C4-2B (cell line): ENCODE data around the gene TNFRSF12A.
"Not testable (repeated sequence)": the region's sequence is repeated elsewhere in the genome, so short reads cannot be mapped to it uniquely, and the experiment has no call there.

Experiments
- H3K27ac ChIP-seq: fragments of 450-650 bp; 2 replicates; pipeline ENCODE4 v1.5.1; 2017
- CTCF ChIP-seq: fragments of 450-650 bp; conservative IDR thresholded peaks from 2 replicates; pipeline ENCODE4 v1.5.1; 2017; ENCODE audit warnings: mild to moderate bottlenecking
- ZFX ChIP-seq: fragments of 450-650 bp; IDR thresholded peaks from 2 replicates; pipeline ENCODE4 v1.6.1; 2017

Gene TNFRSF12A

GRCh38 chr16:3051494-3051893, 31.3 kb downstream of the TNFRSF12A start:
- no peak overlapping the region for H3K27ac ChIP-seq
- TF ChIP-seq CTCF = no peak
- TF ChIP-seq ZFX = no peak

- H3K27ac ChIP-seq = not testable (repeated sequence)
Observed at GRCh38 chr16:3052571-3053329, 32.6 kb downstream of the TNFRSF12A start.

- H3K27ac ChIP-seq = not testable (repeated sequence)
Observed at GRCh38 chr16:3053330-3053710, 33.2 kb downstream of the TNFRSF12A start.

GRCh38 chr16:3054965-3055733, 35.0 kb downstream of the TNFRSF12A start:
- no peak for TF ChIP-seq CTCF
- TF ChIP-seq ZFX = no peak
- no peak overlapping the region for H3K27ac ChIP-seq

GRCh38 chr16:3055734-3056115, 35.6 kb downstream of the TNFRSF12A start:
- not testable (repeated sequence) for H3K27ac ChIP-seq

GRCh38 chr16:3056336-3057180, 36.4 kb downstream of the TNFRSF12A start:
- no peak overlapping the region for H3K27ac ChIP-seq

GRCh38 chr16:3057181-3058138, 37.3 kb downstream of the TNFRSF12A start:
- H3K27ac ChIP-seq = no peak overlapping the region
- no peak for TF ChIP-seq ZFX
- no peak for TF ChIP-seq CTCF

More at GRCh38 chr16:3056336-3057180, 36.4 kb downstream of the TNFRSF12A start:
- TF ChIP-seq ZFX = no peak

- H3K27ac ChIP-seq = peak overlapping the region; percentile 88
- no peak for TF ChIP-seq CTCF
- no peak for TF ChIP-seq ZFX
Observed at GRCh38 chr16:3058139-3059030, 38.2 kb downstream of the TNFRSF12A start.
